ENCODE results near the gene PTPRS.
"Not testable (repeated sequence)": the region's sequence is repeated elsewhere in the genome, so short reads cannot be mapped to it uniquely, and the experiment has no call there.

Gene PTPRS

DNA sequence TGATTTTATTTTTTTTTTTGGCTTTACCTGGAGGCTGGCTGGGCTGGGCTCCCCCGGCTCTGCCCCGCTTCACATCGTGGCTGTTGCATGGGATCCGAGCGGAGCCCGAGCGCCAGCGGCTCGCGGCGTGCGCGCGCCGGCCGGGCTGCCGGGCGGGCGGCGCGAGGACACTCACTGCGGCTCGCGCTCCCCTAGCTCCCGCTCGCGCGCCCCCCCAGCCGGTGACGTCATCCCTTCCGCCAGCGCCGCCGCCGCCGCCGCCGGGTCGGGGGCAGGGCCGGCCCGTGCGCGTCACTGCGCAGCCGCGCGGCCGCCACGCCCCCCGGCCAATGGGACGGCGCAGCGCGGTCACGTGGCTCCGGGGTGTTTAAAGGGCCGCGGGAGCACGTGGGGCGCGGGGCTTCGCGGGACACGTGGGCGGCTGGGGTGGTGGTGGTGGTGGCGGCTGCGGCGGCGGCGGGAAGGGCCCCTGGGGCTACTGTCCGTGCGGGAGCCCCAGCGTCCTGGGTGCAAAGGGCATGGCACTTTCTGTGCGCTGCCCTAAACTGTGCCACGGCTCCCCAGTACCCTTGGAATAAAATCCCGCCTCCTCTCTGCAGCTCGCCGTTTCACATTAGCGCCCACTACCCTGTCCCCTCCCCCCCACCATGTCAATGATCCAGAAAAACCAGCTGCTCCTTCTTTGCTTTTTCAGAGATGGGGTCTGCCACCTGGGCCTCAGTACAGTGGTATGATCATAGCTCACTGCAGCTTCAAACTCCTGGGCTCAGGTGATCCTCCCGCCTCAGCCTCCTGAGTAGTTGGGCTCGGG, at the start of gene PTPRS:
TSS of gene PTPRS (minus strand) at position 176 of the 811 bp plus-strand sequence. CDS start 54,672 bp downstream, outside the sequence.
- DNase-seq = peak in 1 of 2 donors; percentile 6

DNA sequence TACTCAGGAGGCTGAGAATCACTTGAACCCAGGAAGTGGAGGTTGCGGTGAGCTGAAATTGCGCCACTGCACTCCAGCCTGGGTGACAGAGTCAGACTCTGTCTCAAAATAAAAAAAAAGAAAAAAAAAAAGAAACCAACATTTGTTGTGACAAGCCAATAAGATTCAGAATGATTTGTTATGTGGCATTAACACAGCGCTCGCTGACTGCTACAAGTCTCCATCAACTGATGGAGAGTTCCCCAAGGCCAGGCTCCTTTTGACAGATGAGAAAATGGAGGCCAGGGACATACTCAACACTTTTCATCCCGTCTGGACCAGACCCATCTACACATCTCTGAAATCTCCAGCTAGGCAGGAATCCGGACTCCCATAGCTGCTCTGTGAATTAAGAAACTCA, 48.7 kb upstream of the PTPRS start:
- no peak for DNase-seq

DNA sequence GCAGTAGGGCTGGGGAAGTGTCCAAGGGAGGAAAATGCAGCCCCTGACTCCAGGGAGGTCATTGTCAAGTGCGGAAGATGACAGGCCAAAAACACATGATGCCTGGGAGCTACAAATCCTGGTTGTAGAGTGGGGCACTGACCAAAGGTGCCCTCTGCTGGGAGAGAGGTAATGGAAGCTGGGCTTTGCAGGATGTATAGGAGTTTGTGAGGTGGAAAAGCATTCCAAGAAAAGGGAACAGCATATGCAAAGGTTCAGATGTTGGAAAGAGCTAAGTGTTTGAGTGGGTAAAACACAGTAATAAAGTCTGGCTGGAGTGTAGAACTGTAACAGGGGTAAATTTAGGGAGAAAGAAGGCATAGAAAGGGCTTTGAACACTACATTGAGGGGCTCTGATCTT, 46.9 kb upstream of the PTPRS start:
- no peak for DNase-seq

DNA sequence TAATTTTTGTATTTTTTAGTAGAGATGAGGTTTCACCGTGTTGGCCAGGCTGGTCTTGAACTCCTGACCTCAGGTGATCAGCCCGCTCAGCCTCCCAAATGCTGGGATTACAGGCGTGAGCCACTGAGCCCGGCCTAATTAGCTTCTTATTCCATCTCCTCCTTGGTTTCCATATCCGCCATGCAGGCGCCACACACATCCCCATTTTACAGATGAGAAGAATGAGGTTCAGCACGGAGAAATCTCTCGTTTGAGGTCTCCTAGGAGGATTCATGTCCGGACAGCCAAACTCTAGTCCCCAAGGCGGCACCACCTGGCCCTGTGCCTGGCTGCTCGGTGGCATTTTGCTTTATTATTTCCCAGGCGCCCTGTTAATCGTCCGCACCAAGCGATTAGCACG, 46.2 kb upstream of the PTPRS start:
- no peak for DNase-seq

DNA sequence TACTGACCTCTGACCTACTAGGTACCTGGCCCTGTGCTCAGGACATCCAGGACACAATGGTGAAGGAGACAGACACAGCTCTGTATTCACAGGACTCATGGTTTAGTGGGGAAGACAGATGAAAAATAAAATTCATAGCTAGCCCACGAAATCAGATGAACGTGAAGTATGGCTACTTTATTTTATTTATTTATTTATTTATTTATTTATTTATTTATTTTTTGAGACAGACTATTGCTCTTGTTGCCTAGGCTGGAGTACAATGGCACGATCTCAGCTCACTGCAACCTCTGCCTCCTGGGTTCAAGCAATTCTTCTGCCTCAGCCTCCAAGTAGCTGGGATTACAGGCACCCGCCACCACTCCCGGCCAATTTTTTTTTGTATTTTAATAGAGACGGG, 40.6 kb upstream of the PTPRS start:
- not testable (repeated sequence) for DNase-seq

DNA sequence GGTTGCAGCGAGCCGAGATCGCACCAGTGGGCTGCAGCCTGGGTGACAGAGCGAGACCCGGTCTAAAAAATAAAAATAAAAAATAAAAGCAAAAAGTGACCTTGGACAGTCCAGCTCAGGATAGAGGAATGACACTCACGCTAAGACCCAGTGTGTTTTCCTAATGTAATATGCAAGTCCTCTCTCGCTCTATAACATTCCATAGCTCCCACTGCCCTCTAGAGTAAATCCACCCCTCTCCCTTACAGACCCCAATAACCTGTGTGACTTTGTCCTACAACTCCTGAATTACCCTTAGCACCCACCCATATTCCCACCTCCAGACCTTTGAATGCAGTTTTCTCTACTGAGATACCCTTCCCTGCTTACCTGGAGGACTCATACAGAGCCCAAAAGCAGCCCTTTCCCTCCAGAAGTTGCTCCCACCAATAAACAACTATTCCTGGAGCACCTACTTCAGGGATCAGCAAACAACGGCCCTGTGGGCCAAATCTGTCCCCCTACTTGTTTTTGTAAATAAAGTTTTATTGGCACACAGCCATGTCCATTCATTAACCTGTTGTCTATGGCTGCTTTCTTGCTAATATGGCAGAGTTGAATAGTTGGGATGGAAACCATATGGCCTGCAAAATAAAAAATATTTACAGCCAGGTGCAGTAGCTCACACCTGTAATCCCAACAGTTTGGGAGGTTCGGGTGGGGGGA, 39.8 kb upstream of the PTPRS start:
- DNase-seq = no peak

DNA sequence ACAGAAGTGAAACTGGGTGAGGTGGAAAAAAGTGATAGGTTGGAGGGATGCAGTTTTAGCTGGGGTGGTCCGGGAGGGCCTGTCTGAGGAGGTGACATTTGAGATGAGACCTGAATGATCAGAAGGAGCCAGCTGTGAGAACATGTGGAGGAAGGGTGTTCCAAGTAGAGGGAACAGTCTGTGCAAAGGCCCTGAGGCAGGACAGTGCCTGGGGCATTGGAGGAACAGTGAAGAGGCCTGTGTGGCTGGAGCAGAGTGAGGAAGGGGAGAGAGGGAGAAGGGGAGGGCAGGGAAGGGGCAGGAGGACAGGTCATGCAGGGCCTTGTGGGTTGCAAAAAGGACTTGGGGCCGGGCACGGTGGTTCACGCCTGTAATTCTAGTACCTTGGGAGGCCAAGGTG, 36.3 kb upstream of the PTPRS start:
- DNase-seq = no peak

DNA sequence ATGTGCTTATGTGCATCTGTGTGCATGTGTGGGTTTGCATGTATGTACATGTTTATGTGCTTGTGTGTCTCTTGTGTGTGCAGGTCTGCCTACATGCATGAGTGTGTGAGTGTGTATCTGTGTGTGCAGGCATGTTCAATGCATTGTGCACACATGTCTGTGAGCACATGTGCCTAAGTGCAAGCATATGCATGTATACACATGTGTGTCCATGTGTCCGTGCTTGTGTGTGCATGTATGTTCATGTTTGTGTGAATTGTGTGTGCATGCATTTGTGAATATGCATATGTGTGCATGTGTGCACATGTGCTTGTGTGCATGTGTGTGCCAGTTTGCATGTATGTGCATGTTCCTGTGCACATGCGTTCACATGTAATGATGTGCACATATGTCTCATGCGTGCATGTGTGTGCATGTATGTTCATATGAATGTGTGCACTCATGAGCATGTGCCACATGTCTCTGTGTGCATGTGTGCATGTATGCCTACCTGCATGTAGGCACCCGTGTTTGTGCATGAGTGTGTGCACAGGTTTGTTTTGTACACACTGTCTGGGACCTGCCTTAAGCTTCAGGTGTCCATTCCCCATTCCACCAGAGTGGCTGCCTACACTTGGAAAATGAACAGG, 32.1 kb upstream of the PTPRS start:
- no peak for DNase-seq

DNA sequence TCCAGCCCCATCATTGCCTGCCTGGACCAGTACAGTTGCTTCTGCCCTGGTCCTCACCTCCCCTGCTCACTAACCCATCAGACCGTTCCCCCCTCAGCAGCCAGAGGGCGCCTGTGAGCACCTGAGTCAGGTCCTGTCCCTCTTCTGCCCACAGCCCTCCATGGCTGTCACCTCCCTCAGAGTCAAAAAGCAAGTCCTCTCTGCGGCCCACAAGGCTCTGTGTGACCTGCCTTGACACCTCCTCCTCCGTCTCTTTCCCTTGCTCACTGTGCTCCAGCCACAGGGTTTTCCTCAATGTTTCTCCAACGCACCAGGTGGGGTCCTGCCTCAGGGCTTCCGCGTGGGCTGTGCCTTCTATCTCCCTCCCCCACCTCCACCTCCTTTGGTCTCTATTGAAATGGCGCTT, 29.4 kb upstream of the PTPRS start:
- DNase-seq = peak; percentile 0 to 1

DNA sequence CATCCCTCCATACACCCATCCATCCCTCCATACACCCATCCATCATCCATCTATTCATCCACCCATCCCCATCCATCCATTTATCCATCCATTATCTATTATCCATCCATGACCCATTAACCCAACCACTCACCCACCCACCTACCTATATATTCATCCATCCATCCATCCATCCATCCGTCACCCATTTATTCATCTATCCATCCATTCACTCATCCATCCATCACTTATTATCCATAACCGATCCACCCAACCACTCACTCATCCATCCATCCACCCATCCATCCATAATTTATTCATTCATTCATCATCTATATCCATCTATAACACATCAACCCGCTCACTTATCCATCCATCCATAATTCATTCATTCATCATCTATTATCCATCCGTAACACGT, 28.7 kb upstream of the PTPRS start:
- DNase-seq = no peak

DNA sequence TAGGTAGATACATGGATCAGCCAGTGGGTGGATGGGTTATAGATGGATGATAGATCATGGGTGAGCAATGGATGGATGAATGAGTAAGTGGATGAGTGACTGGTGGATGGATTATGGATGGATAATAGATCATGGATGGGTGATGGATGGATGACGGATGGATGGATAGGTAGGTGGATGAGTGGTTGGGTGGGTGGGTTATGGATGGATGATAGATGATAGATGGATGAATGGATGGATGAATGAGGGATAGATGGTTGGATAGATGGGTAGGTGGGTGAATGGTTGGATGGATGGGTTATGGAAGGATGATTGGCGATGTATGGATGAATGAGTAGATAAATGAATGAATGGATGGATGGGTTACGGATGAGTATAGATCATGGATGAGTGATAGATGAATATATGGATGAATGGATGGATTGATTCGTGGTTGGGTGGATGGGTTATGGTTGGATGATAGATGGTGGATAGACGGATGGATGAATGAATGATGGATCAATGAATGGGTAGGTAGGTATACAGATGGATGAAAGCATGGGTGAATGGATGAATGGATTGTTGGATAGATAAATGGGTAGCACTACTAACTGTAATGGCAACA, 27.0 kb upstream of the PTPRS start:
- DNase-seq = no peak

DNA sequence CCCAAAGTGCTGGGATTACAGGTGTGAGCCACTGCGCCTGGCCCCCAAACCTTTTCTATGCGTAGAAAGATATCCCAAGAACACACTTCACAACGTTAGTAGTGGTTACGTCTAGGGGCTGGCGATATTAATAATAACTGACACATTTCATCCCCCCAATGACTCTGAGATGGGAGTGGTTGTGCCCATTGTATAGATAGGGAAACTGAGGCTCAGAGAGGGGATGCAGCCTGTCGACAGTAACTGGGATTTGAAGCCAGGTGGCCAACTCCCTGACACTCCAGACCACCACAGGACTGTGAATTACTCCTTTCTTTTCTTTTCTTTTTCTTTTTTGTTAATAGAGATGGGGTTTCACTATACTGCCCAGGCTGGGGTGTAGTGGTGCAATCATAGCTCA, 25.3 kb upstream of the PTPRS start:
- DNase-seq = no peak

DNA sequence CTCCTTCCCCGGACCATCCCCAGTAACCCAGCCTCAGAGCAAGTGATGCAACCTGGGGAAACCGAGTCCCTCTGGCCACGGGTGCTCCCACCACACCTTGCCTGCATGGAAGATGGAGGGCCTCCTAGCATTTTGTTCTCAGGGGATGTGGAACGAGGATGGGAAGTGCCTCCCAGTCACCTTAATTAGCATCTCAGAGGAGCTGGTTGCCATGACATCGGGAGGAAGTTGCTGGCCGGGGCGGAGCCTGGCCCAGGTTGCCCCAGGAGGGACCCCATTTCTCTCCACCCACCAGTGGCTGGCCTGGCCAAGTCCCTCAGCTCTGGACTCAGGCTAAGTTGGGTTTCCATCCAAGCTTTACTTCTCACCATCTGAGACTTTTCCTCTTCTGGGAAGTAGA, 24.1 kb upstream of the PTPRS start:
- no peak for DNase-seq

DNA sequence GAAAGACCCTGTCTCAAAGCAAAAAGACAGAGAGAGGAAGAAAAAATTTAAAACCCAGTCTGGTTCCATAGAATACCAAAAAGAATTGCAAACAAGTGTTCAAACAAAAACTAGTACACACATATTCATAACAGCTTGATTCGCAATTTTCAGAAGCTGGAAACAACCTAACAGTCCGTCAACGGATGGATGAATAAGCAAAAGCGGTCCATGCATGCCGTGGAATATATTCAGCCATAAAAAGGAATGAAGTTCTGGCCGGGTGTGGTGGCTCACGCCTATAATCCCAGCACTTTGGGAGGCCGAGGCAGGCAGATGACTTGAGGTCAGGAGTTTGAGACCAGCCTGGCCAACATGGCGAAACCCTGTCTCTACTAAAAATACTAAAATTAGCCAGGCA, 21.2 kb upstream of the PTPRS start:
- not testable (repeated sequence) for DNase-seq

DNA sequence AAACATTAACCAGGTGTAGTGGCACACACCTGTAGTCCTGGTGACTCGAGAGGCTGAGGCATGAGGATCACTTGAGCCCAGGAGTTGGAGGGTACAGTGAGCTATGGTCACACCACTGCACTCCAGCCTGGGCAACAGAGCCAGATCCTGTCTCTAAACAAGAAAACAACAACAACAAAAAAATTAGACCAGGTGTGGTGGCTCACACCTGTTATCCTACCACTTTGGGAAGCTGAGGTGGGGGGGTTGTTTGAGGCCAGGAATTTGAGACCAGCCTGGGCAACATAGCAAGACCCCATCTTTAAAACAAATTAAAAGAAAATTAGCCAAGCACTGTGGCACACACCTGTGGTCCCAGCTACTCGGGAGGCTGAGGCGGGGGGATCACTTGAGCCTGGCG, 20.8 kb upstream of the PTPRS start:
- DNase-seq = no peak

DNA sequence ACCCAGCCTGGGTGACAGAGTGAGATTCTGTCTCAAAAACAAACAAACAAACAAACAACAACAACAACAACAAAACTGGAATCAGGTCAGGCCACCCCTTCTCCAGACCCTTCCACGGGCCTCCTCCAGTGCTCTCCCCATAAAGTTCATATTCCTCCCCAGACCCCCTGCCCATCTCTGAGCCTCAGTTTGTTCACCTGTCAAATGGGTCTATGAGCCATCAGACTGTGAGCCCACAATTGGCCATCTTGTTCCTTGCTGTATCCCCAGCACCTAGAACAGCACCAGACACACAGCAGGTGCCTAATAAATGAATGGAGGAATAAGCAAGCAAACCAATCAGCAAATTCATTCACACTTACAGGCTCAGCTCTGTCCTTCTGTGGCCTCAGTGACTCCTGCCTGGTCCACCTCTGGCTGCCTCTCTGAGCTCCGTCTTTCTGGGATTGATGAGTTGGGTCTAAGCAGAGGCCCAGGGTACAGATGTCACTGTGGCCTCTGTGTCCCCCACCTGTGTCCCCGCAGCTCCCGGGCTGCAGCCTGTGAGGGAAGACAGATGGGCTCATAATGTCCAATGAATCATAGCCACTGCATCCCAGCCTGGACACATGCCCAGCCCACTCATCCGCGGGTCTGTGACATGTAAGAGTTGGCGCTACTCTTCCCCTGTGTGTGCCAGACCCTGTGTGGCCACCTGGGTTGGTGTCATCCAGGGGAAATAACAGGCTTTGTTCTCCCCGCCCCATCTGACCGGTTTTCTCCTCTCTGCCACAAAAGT, 19.6 kb upstream of the PTPRS start:
- DNase-seq = no peak

DNA sequence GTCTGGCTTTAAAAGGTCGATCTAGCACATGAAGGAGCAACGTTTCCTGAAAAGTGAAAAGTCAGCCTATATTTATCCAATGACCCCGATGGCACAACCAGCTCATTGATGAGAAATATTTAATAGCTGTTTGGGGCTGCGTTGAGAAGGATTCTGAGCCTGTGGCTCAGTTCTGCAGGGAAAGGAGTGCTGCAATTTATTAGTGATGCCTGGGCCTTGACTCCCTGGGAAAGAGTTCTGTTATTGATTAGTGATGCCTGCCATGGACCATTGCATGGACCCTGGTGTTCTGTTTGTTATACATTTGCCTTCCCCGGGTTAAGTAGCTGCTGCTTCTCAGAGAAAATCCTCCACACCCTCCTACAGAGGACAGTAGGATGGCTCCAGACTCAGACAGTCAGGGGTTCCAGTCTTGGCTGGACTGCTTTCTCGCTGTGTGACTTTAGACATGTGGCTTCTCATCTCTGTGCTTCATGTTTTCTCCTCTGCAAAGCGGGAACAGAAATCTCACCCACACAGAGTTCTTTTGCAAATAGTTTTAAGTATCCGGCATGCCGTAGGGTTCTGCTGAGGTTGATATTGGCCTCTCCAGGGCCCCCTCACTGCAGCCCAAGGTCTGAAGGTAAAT, 17.7 kb upstream of the PTPRS start:
- DNase-seq = no peak

DNA sequence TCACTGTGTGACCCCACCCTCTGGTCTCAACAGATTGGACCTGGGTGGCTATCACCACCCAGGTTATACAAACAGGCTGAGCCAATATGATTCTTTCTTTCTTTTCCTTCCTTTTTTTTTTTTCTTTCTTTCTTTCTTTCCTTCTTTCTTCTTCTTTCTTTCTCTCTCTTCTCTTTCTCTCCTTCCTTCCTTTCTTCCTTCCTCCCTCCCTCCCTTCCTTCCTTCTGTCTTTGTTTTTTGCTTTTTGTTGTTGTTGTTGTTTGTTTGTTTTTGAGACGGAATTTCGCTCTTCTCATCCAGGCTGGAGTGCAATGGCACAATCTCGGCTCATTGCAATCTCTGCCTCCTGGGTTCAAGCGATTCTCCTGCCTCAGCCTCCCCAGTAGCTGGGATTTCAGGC, 17.0 kb upstream of the PTPRS start:
- DNase-seq = no peak

DNA sequence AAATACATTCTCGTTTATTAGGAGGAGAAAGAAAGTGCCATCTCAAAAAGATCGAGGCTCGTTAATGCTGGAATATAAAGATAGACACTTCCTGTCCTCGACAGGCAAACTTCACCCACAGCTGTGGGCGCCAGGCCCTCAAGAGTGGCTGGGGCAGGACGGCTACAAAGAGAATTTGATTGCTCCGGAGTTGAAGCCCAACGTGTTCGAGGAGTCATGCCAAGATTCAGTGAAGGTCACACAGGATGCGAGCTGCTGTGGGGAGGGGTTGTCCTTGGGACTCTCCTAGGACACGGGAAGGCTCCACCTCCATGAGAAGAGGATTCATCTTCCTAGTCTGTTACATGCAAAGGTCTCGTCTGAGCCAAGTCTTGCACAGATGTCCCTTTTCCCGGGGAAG, 16.3 kb upstream of the PTPRS start:
- DNase-seq = no peak

DNA sequence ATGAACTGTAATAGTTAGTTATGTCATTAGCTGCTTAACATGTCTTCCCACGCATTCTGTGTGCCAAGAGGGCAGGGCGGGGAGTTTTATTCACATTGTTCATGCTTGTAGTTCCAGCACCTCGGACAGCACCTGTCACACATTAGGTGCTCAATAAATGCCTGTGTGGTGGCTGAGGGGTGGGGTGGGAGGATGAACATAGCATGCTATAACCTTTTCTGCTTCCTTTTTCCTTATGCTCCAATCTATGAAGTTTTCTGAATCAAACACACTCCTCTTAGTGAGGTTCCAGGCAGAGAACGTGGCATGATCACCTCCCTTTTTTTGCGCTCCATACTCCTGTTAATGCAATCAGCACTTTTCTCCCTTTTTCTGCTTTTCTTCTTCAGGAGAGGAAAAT, 15.8 kb upstream of the PTPRS start:
- DNase-seq = no peak

DNA sequence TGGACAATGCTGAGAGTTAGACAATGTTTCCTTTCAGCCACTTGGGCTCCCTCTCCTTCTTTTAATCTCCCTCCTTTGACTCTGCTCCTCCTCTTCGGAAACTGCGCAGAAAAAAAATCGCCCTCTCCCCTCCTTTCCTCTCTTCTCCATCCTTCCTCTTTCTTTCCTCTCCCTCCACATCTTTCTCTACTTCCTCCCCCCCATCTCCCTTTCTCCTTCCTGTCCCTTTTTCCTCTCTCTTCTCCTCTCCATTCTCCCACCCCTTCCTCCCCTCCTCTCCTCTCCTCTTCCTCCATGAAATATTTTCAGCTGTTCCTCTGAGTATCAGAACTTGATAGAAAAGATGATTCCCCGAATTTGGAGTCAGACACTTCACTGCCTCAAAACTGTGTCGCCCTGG, 15.1 kb upstream of the PTPRS start:
- DNase-seq = no peak

DNA sequence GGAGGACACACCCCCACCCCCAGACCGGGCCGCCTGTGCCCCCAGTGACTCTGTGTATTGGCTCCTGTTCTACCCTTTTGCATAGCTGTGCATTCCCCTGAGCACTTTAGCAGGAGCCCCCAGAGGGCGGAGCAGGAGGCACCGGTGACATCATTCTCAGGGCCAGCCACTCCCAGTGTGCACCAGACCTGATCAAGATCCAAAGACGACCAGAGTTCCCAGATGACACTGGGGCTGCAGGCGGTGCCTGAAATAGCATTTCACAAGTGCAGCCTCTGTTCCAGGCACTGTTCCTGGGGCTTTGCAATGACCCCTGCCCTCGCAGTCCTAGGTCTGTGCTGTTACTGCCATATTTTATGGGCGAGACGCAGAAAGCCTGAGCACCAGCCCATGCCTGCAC, 14.5 kb upstream of the PTPRS start:
- no peak for DNase-seq
